H1 (cell line): ENCODE data around the gene WDR91. TPM values are rescaled to one million over a fixed set of nuclear protein-coding genes. Genes with fewer than 3 reads are reported as not detected.

ENCODE experiments used
- CTCF ChIA-PET: fragments of 300-600 bp; sonication (Branson Sonifier 250); formaldehyde crosslinking; loops from one replicate; lab custom pipeline; 2021; ENCODE audit not compliant: partially characterized antibody; lab: Charles Lee
- POLR2A ChIA-PET: fragments of 300-600 bp; sonication (Branson Sonifier 250); formaldehyde crosslinking; loops from one replicate; lab custom pipeline; 2021; ENCODE audit warnings: inconsistent platforms; ENCODE audit not compliant: partially characterized antibody; lab: Charles Lee
- DNase-seq, 2 experiments: peaks; one replicate each; pipeline versions ENCODE4 v3.0.0 to v3.0.0-alpha.2; 2010 to 2022; ENCODE audit warnings: low spot score in 2 of 2, low read depth in 1 of 2, mixed read lengths in 1 of 2
- FAIRE-seq: peaks from 2 replicates; lab custom pipeline; 2011; peaks lifted over from hg19 to GRCh38; lab: Jason Lieb, UNC
- H2AFZ ChIP-seq: 2 replicates; pipeline ENCODE4 v1.8.1; 2012; ENCODE audit warnings: low read length, inconsistent platforms
- H2AK5ac ChIP-seq: 2 replicates; pipeline ENCODE4 v1.6.1; 2013; ENCODE audit warnings: low read depth, low read length
- H2BK120ac ChIP-seq: replicated peaks from 2 replicates; pipeline ENCODE3; 2013; ENCODE audit warnings: low read depth, low read length, inconsistent platforms
- H2BK12ac ChIP-seq: 2 replicates; pipeline ENCODE4 v1.6.1; 2013; ENCODE audit warnings: low read depth, low read length
- H2BK15ac ChIP-seq: 2 replicates; pipeline ENCODE4 v1.6.1; 2013; ENCODE audit warnings: low read length
- H2BK20ac ChIP-seq: 2 replicates; pipeline ENCODE4 v1.6.1; 2013; ENCODE audit warnings: low read length
- H2BK5ac ChIP-seq: 2 replicates; pipeline ENCODE4 v1.6.1; 2013; ENCODE audit warnings: low read depth, low read length
- H3K14ac ChIP-seq: 2 replicates; pipeline ENCODE4 v1.6.1; 2013; ENCODE audit warnings: inconsistent platforms; ENCODE audit not compliant: insufficient read length
- H3K18ac ChIP-seq: 2 replicates; pipeline ENCODE4 v1.6.1; 2013; ENCODE audit warnings: low read length; ENCODE audit errors: extremely low read depth
- H3K23ac ChIP-seq: 2 replicates; pipeline ENCODE4 v1.6.1; 2013; ENCODE audit warnings: inconsistent platforms; ENCODE audit not compliant: insufficient read length
- H3K23me2 ChIP-seq: 2 replicates; pipeline ENCODE4 v1.6.1; 2013; ENCODE audit warnings: low read depth, low read length
- H3K27ac ChIP-seq: 2 replicates; pipeline ENCODE4 v1.6.1; 2011; ENCODE audit warnings: low read depth, low read length, inconsistent platforms
- H3K27me3 ChIP-seq, 4 experiments: replicated peaks in 1 of 4; 1 replicate in 1 of 4; 2 replicates in 3 of 4; pipeline versions ENCODE4 v1.6.1 to v1.8.1; 2011 to 2013; ENCODE audit warnings: low read length in 3 of 4, mild to moderate bottlenecking in 3 of 4, inconsistent platforms in 2 of 4, mixed read lengths in 2 of 4, moderate library complexity in 1 of 4; ENCODE audit not compliant: control insufficient read depth in 3 of 4, insufficient read depth in 3 of 4; ENCODE audit errors: extremely low read depth in 1 of 4
- H3K36me3 ChIP-seq, 4 experiments: 2 replicates each; pipeline versions ENCODE4 v1.6.1 to v1.8.1; 2011 to 2013; ENCODE audit warnings: mild to moderate bottlenecking in 4 of 4, low read length in 3 of 4, moderate library complexity in 2 of 4, control low read depth in 1 of 4, inconsistent platforms in 1 of 4; ENCODE audit not compliant: insufficient read depth in 4 of 4, control insufficient read depth in 2 of 4
- H3K4ac ChIP-seq: replicated peaks from 2 replicates; pipeline ENCODE3; 2013; ENCODE audit warnings: low read length, low read depth, mixed read lengths, inconsistent platforms; ENCODE audit not compliant: insufficient read length
- H3K4me1 ChIP-seq, 4 experiments: replicated peaks in 1 of 4; 1 replicate in 1 of 4; 2 replicates in 3 of 4; pipeline versions ENCODE4 v1.6.1 to v1.8.1; 2011 to 2013; ENCODE audit warnings: low read length in 3 of 4, inconsistent platforms in 2 of 4, mixed read lengths in 1 of 4; ENCODE audit not compliant: insufficient read depth in 4 of 4, control insufficient read depth in 3 of 4
- H3K4me2 ChIP-seq, 2 experiments: 2 replicates each; pipeline versions ENCODE4 v1.6.1 to v1.8.1; 2011 to 2013; ENCODE audit warnings: low read depth in 2 of 2, low read length in 2 of 2, control low read depth in 1 of 2, inconsistent platforms in 1 of 2, mild to moderate bottlenecking in 1 of 2; ENCODE audit not compliant: insufficient read depth in 1 of 2
- H3K4me3 ChIP-seq, 4 experiments: fragments of 200-600, 300-600 bp in 1 of 4; sonication (generic), shearing (Covaris generic), sonication (Bioruptor Twin) in 1 of 4; 2 replicates each; pipeline versions ENCODE4 v1.5.1 to v1.8.1; 2011 to 2016; ENCODE audit warnings: low read length in 4 of 4, low read depth in 3 of 4, control low read depth in 2 of 4, inconsistent platforms in 2 of 4, mild to moderate bottlenecking in 2 of 4, mixed read lengths in 1 of 4, moderate library complexity in 1 of 4; ENCODE audit not compliant: insufficient read depth in 2 of 4; ENCODE audit errors: extremely low read depth in 1 of 4
- H3K56ac ChIP-seq: replicated peaks from 2 replicates; pipeline ENCODE3; 2013; ENCODE audit warnings: low read depth, mild to moderate bottlenecking, mixed read lengths, low read length, inconsistent platforms; ENCODE audit not compliant: insufficient read length
- H3K79me1 ChIP-seq: 2 replicates; pipeline ENCODE4 v1.6.1; 2013; ENCODE audit warnings: low read depth, low read length, control low read depth
- H3K79me2 ChIP-seq, 2 experiments: 2 replicates each; pipeline versions ENCODE4 v1.6.1 to v1.8.1; 2012 to 2013; ENCODE audit warnings: low read length in 2 of 2, mild to moderate bottlenecking in 2 of 2, inconsistent platforms in 1 of 2; ENCODE audit not compliant: insufficient read depth in 2 of 2, control insufficient read depth in 1 of 2
- H3K9ac ChIP-seq, 4 experiments: replicated peaks in 1 of 4; 1 replicate in 1 of 4; 2 replicates in 3 of 4; pipeline versions ENCODE4 v1.6.1 to v1.8.1; 2011 to 2013; ENCODE audit warnings: low read depth in 3 of 4, low read length in 3 of 4, control low read depth in 2 of 4, mild to moderate bottlenecking in 2 of 4, moderate library complexity in 2 of 4, inconsistent platforms in 1 of 4; ENCODE audit errors: extremely low read depth in 1 of 4
- H3K9me3 ChIP-seq, 2 experiments: 2 replicates each; pipeline versions ENCODE4 v1.6.1 to v1.8.1; 2012 to 2013; ENCODE audit warnings: mild to moderate bottlenecking in 2 of 2, moderate library complexity in 2 of 2, control low read depth in 1 of 2, inconsistent platforms in 1 of 2, low read depth in 1 of 2, low read length in 1 of 2, mixed read lengths in 1 of 2; ENCODE audit not compliant: insufficient read depth in 2 of 2
- H4K20me1 ChIP-seq, 2 experiments: replicated peaks in 1 of 2; 2 replicates each; pipeline versions ENCODE3 to v1.8.1; 2011 to 2013; ENCODE audit warnings: inconsistent platforms in 2 of 2, low read length in 2 of 2, mild to moderate bottlenecking in 1 of 2; ENCODE audit not compliant: insufficient read depth in 2 of 2, control insufficient read depth in 1 of 2
- H4K5ac ChIP-seq: 2 replicates; pipeline ENCODE4 v1.6.1; 2013; ENCODE audit warnings: low read length, low read depth, mixed read lengths, inconsistent platforms; ENCODE audit not compliant: insufficient read length
- H4K8ac ChIP-seq: 2 replicates; pipeline ENCODE4 v1.8.0; 2013; ENCODE audit warnings: mild to moderate bottlenecking, moderate library complexity, low read length, inconsistent platforms; ENCODE audit not compliant: insufficient read depth; ENCODE audit errors: extremely low read depth
- H4K91ac ChIP-seq: replicated peaks from 2 replicates; pipeline ENCODE3; 2013; ENCODE audit warnings: low read length, mixed read lengths, inconsistent platforms; ENCODE audit not compliant: insufficient read length
- BCL11A ChIP-seq, 2 experiments: IDR thresholded peaks; one replicate each; pipeline ENCODE4 v1.6.1; 2011; ENCODE audit warnings: low read depth in 2 of 2, low read length in 2 of 2, mild to moderate bottlenecking in 2 of 2
- BRCA1 ChIP-seq: IDR thresholded peaks from 2 replicates; pipeline ENCODE4 v1.6.1; 2012; ENCODE audit warnings: low read depth, low read length, improper control_type of control experiment
- CBX5 ChIP-seq: fragments of 300-800, 300-1000 bp; sonication (generic); IDR thresholded peaks from 2 replicates; pipeline ENCODE4 v1.7.1; 2016; ENCODE audit warnings: antibody characterized with exemption, low read length, low read depth
- CHD2 ChIP-seq: IDR thresholded peaks from 2 replicates; pipeline ENCODE4 v1.6.1; 2012; ENCODE audit warnings: low read length, improper control_type of control experiment
- HDAC2 ChIP-seq, 2 experiments: fragments of 300-600 bp in 1 of 2; sonication (generic) in 1 of 2; IDR thresholded peaks; 2 replicates each; pipeline ENCODE4 v1.6.1; 2011 to 2012; ENCODE audit warnings: low read depth in 2 of 2, low read length in 2 of 2, mild to moderate bottlenecking in 2 of 2, moderate library complexity in 2 of 2, borderline replicate concordance in 1 of 2, inconsistent platforms in 1 of 2
- HDAC6 ChIP-seq: IDR thresholded peaks from one replicate; pipeline ENCODE4 v1.7.1; 2012; ENCODE audit warnings: low read depth, mild to moderate bottlenecking, inconsistent platforms, low read length, moderate library complexity
- PHF8 ChIP-seq: fragments of 200-600 bp; sonication (generic); conservative IDR thresholded peaks from 2 replicates; pipeline ENCODE4 v1.7.1; 2012; ENCODE audit warnings: low read depth, mild to moderate bottlenecking, inconsistent platforms, low read length, moderate library complexity
- TAF7 ChIP-seq: optimal IDR thresholded peaks from 2 replicates; pipeline ENCODE3; 2011; ENCODE audit warnings: low read depth, mild to moderate bottlenecking, inconsistent platforms, low read length, moderate library complexity, borderline replicate concordance
- TCF12 ChIP-seq: IDR thresholded peaks from 2 replicates; pipeline ENCODE4 v1.6.1; 2011; ENCODE audit warnings: low read depth, mild to moderate bottlenecking, low read length
- WGBS, 2 experiments: shearing (Covaris generic) in 1 of 2; methylation state at CpG; one replicate each; pipeline versions ENCODE4 v1.1.6 to v1.1.7; 2013 to 2015; ENCODE audit warnings: low lambda C conversion rate in 2 of 2, mixed read lengths in 2 of 2, inconsistent platforms in 1 of 2, low coverage in 1 of 2, missing lambda C conversion rate in 1 of 2; ENCODE audit not compliant: insufficient replicate concordance in 2 of 2, insufficient coverage in 1 of 2, insufficient read length in 1 of 2; ENCODE audit errors: extremely low coverage in 1 of 2, missing lambda C conversion rate in 1 of 2; 5-methylcytosine and 5-hydroxymethylcytosine counted together
- polyA plus RNA-seq, 7 experiments: library from polyadenylated mRNA; depleted of rRNA in 3 of 7; stranded (reverse) in 5 of 7; unstranded in 2 of 7; fragments of >200 nt in 5 of 7; fragments of 200-250 nt in 2 of 7; gene quantifications; 1 replicate in 5 of 7; 2 replicates in 1 of 7; 4 replicates in 1 of 7; pipeline versions ENCODE4 v1.2.1 to v1.2.3, GENCODE V29; 2011 to 2013; ENCODE audit warnings: missing spikeins in 2 of 7, mixed read lengths in 2 of 7
- total RNA-seq: library from RNA; stranded (reverse); fragmentation: NEBNext Ultra II Directional; extraction: Animal tissue kit (Norgen Biotek cat#: 25700); gene quantifications from 2 replicates; pipeline ENCODE4 v1.2.1, GENCODE V29; 2021

WDR91 gene
- total and polyA plus RNA-seq, 2 of the 8 experiments (the other 6 are each of a cell fraction or from before 2014, with no cell fraction given) = 8.2 to 14.7 TPM

DNA sequence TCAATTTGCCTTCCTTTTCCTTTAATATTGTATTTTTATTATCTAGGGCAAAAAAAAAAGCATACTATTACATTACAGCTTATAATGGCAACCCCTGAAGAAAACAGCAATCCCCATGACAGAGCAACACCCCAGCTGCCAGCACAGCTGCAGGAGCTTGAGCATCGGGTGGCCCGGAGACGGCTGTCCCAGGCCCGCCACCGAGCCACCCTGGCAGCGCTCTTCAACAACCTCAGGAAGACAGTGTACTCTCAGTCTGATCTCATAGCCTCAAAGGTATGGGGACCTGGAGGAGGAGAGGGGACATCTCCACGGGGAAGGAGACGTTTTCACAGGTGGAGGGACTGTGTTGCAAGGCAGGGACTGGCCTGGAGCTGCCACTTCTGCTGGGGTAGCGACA, 29.1 kb upstream of the WDR91 start:
- WGBS, 2 experiments = 91% methylated on average over 9 of the region's 9 CpGs; no CpG with 5 or more reads in 1 of the 2 experiments
- no peak overlapping the region; the same call in 1 of the 2 replicates for H4K8ac ChIP-seq
- no peak overlapping the region for H3K23ac ChIP-seq
- H3K36me3 ChIP-seq = no peaks in the 10 kb centered on the region
- DNase-seq = peak in 1 of 2 experiments; percentile 30
- H3K4ac ChIP-seq = no peak overlapping the region
- POLR2A ChIA-PET = no interaction called here
- no peak overlapping the region for H3K4me2 ChIP-seq
- H3K23me2 ChIP-seq = no peaks in the 10 kb centered on the region; the same call in 1 of the 2 replicates
- no peak overlapping the region for H3K56ac ChIP-seq
- H4K5ac ChIP-seq = no peak overlapping the region
- H2AFZ ChIP-seq = no peak overlapping the region
- no peak overlapping the region for H3K9ac ChIP-seq
- H3K27me3 ChIP-seq = no peaks in the 10 kb centered on the region
- TF ChIP-seq BCL11A (IDR thresholded peaks at IDR 0.05; ENCODE audit: low read depth in 2 of 2, low read length in 2 of 2) (no peak), HDAC2 (IDR thresholded peaks at IDR 0.05; ENCODE audit: borderline replicate concordance in 1 of 2, low read depth in 2 of 2, low read length in 2 of 2) (no peak), TAF7 (no peak), CHD2 (no peak), HDAC6 (no peak), BRCA1 (no peak), TCF12 (no peak), PHF8 (no peak), CBX5 (no peak)
- H3K4me3 ChIP-seq = no peak overlapping the region
- FAIRE-seq = no peak
- H3K79me1 ChIP-seq = no peaks in the 10 kb centered on the region
- no peak overlapping the region for H2BK5ac ChIP-seq
- H3K18ac ChIP-seq = no peak overlapping the region
- no peak overlapping the region for H3K14ac ChIP-seq
- H3K79me2 ChIP-seq = no peaks in the 10 kb centered on the region
- H4K91ac ChIP-seq = no peak overlapping the region
- H2BK15ac ChIP-seq = no peak overlapping the region
- H2BK12ac ChIP-seq = no peak overlapping the region
- H3K9me3 ChIP-seq = no peaks in the 10 kb centered on the region
- CTCF ChIA-PET = interaction anchor here (1.3 to 2.7 kb wide), 5 partner anchors 8 to 95 kb away, joined by 3 to 10 read pairs (median 4); no protein-coding TSS in a partner anchor
- H3K4me1 ChIP-seq = peaks cover 0 to 9% (median 1%) of the 10 kb centered on the region in 4 experiments; a peak in 5 of 7 replicates
- no peaks in the 10 kb centered on the region for H4K20me1 ChIP-seq
- H2AK5ac ChIP-seq = 0 out of 2 replicates have a peak overlapping the region, but pooled peaks have one; percentile 2
- no peak overlapping the region for H2BK20ac ChIP-seq
- no peak overlapping the region for H3K27ac ChIP-seq
- H2BK120ac ChIP-seq = no peak overlapping the region
